ENCODE measurements around the gene USP14.

Gene USP14

GRCh38 chr18:160831-161570 lies 2.6 kb downstream of the USP14 start:
- no peak for DNase-seq

DNA sequence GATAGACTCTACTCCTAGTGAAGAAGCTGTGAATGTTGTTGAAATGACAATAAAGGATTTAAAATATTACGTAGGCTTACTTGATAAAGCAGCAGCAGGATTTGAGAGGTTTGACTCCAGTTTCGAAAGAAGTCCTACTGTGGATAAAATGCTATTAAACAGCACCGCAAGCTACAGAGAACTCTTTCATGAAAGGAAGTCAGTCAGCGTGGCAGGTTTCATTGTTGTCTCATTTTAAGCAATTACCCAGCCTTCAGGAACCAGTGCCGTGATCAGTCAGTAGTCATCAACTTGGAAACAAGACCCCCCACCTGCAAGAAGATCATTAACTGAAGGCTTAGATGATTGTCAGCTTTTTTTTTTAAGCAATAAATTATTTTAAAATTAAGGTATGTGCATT lies 14.0 kb downstream of the USP14 start:
- no peak for DNase-seq

DNA sequence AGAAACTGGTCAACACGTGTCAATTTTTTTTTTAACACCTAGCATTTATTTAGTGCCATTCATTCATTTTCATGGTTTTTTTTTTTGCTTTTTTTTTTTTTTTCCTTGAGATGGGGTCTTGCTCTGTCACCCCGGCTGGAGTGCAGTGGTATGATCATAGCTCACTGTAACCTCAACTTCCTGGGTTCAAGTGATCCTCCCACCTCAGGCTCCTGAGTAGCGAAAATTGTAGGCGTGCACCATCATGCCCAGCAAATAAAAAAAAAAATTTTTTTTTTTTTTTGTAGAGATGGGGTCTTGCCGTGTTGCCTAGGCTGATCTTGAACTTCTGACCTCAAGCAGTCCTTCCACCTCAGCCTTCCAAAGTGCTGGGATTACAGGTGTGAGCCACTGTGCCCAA lies 21.1 kb downstream of the USP14 start:
- no peak for DNase-seq

DNA sequence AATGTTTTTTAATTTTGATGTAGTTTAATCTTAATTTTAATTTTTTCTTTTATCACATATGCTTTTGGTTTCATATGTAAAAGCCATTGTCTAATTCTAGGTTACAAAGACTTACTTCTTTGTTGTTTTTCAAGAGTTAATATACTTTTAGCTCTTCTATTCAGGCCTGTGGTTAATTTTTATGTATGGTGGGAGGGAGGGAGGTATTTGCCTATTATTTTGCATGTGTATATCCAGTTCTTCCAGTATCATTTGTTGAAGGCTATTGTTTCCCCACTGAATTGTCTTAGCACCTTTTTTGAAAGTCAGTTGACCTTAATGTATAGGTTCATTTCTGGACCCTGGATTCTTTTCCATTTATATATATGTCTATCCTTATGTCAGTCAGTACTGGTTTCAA lies 23.4 kb downstream of the USP14 start:
- DNase-seq, result peak; percentile 74

- DNase-seq, result peak; percentile 23
Measured at GRCh38 chr18:183769-184168, 25.4 kb downstream of the USP14 start.

DNA sequence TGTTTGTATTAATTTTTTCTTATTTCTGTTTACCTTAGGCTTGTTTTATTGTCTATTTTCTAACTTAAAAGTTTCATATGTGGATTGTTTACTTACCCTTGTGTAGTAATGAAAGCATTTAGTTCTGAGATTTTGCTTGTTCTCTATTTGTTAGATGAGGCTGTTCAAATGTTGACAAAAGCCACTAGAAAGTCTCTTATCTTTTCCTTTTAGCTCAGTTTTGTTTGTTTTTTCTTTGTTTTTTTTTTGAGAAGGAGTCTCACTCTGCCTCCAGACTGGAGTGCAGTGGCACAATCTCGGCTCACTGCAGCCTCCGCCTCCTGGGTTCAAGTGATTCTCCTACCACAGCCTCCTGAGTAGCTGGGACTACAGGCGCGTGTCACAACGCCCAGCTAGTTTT lies 30.9 kb downstream of the USP14 start:
- no peak for DNase-seq

DNA sequence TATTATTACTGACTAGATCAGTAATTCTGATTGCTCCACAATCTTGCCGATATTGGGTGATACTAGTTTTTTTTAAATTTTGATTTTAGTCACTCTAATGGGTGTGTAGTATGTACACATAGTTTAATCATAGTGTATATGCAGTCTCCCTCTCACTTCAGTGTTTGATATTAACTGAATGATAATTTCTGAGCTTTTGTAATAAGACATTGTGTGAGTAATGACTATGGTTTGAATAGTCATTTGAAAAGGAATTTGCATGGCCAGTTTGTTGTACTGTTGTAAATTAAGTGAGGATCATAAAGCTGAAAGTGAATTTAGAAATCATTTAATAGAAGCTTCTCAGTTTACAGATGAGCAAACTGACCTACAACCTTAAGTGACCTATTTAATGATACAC lies 33.4 kb downstream of the USP14 start:
- no peak for DNase-seq

- DNase-seq, result no peak
Measured at GRCh38 chr18:192801-193200, 34.4 kb downstream of the USP14 start.

DNA sequence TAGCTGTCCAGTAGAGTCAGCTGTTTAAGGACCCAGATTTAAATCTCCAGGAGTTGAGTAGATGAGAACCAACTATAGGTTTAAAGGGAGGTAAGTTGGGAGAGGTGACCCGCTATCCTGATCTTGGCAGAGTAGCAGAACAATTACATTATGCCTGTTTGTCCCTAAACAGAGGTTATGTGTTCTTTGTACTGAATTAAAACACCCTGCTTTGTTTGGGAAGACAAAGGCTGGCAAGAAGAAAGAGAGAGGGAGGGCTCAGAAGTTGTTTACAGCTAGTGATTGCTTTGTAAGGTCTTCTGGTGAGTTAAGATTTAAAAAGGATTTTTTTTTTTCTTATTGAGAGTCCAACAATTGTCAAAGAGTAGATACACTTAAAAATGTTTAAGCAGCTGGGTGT lies 37.3 kb downstream of the USP14 start:
- DNase-seq, result no peak

DNA sequence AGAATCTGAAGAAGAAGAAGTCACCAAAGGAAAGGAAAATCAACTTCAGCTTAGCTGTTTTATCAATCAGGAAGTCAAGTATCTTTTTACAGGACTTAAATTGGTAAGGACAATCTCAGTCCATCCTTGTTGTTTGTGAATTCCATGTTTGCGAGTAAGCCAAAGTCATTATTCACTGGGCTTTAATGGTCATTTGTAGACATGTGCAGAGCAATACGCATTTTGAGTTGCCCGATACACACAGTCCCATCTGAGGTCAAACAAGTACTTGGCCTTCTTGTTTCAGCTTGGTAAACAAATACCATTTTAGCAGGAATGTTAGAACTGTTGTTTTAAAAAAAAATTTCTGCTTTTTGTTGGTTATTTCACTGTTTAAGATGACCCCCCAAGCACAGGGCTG lies 40.9 kb downstream of the USP14 start:
- no peak for DNase-seq

- no peak for DNase-seq
Measured at GRCh38 chr18:199768-200167, 41.4 kb downstream of the USP14 start.

- DNase-seq, result no peak
Measured at GRCh38 chr18:210075-210474, 51.7 kb downstream of the USP14 start.

DNA sequence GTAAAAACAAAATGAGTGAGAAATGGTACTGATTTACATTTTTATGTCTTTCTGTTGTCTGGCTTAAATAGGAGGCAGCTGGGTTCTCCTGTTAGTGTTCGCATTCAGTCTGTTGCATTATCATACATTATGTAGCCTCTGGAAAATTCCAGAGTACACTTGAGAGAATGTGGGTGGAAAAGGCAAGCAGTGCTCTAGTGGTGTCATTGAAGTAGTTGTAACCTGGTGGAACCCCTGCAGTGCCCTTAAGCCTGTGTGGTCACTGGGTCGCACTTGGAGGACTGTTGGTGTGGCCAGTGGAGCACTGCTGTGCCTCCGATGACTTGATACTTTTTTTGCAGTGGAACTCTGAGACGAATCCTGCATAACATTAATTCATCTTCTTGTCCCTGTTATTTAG lies 52.4 kb downstream of the USP14 start:
- no peak for DNase-seq

- no peak for DNase-seq
Measured at GRCh38 chr18:211582-211981, 53.2 kb downstream of the USP14 start.

DNA sequence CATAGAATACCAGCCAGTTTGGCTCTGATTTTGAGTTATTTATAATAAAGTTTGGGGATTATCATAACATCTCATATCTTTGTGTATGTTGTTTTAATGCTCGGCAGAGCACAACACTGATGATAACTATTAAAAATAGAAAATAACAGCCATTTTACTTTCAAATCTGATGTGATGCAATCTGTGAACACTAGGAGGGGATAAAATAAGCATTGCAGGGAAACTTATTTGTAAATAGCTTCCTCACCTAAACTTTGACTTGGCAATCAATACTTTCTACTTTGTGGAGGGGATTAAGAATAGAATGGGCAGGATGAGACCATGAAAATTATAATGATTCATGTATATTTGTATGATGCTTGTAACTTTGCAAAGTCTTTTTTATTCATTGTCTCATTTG lies 54.4 kb downstream of the USP14 start:
- no peak for DNase-seq

DNA sequence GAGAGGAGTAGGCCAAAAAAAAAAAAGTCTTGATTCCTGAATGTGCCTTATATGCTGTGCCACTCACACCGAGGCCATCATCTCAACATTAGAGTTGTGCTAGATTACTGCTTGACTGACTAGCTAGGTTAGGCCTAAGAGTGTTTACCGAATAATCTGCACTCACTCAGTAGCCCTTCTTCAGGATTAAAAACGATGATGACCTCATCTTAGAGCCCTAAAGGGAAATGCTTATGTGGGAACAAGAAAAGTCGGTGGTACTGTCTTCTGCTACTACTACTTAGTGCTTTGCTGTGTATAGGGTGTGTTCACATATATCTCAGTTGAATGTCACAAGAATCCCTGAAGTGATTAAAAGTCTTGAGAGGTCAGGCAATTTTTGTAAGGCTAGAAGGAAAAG lies 55.1 kb downstream of the USP14 start:
- no peak for DNase-seq

- no peak for DNase-seq
Measured at GRCh38 chr18:213966-214365, 55.6 kb downstream of the USP14 start.

GRCh38 chr18:215448-216010 lies 57.2 kb downstream of the USP14 start:
- DNase-seq, result no peak

GRCh38 chr18:217532-218336 lies 59.4 kb downstream of the USP14 start:
- no peak for DNase-seq

GRCh38 chr18:220708-221107 lies 62.4 kb downstream of the USP14 start:
- DNase-seq, result no peak

GRCh38 chr18:225745-226144 lies 67.4 kb downstream of the USP14 start:
- DNase-seq, result no peak

DNA sequence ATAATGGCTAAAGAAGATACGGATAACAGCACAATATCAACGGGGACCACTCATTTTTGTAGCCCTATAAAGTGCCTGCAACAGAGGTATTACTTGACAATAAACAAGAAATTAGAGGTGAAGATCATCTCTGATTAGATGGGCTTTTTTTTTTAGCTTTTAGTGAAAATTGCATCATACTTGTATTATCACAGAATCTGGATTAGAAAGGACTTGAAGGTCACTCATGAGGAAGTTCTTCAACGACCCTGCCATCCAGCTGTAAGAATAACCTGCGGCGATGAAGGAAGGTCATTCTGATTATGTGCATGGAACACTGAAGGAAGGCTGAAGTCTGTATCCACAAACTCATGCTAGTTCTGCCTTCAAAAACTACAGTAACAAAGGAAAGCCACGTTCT lies 69.0 kb downstream of the USP14 start:
- no peak for DNase-seq

DNA sequence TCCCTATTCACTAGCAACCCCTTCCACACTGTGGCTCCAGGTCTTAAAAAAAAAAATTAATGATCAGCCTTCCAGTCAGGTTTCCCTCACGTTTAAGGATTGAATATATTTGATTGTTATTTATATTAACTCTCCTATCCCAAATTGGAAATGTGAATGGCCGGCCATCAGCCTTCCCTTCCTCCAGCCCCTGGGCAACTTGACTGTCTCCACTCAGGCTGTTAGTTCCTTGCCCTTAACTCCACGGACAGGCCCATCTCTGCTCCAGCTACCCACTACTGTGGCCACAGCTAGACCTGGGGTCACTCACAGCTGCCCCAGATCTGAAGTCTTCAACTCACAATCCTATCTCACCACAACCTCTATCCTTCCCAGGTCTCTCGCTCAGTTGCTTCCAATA lies 69.5 kb downstream of the USP14 start:
- no peak for DNase-seq

- DNase-seq, result no peak
Measured at GRCh38 chr18:228586-228985, 70.2 kb downstream of the USP14 start.
